Measurements from ENCODE around the gene ALK. TPM values are rescaled to one million over a fixed set of nuclear protein-coding genes. Genes with fewer than 3 reads are reported as not detected.

Gene ALK
- total RNA-seq, 2 experiments from 2014 or later = not detected

- Mint-ChIP-seq H3K27ac (no peak overlapping the region), H3K9me3 (no peaks in the 10 kb centered on the region), H3K4me3 (no peak overlapping the region), H3K36me3 (ENCODE audit: low read depth) (no peaks in the 10 kb centered on the region), H3K27me3 (peaks cover 11% of the 10 kb centered on the region), H3K4me1 (ENCODE audit: low read depth) (no peaks in the 10 kb centered on the region)
- DNase-seq (no peak), ATAC-seq (no peak)
- TF ChIP-seq, protein P1, sequence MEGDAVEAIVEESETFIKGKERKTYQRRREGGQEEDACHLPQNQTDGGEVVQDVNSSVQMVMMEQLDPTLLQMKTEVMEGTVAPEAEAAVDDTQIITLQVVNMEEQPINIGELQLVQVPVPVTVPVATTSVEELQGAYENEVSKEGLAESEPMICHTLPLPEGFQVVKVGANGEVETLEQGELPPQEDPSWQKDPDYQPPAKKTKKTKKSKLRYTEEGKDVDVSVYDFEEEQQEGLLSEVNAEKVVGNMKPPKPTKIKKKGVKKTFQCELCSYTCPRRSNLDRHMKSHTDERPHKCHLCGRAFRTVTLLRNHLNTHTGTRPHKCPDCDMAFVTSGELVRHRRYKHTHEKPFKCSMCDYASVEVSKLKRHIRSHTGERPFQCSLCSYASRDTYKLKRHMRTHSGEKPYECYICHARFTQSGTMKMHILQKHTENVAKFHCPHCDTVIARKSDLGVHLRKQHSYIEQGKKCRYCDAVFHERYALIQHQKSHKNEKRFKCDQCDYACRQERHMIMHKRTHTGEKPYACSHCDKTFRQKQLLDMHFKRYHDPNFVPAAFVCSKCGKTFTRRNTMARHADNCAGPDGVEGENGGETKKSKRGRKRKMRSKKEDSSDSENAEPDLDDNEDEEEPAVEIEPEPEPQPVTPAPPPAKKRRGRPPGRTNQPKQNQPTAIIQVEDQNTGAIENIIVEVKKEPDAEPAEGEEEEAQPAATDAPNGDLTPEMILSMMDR (IDR thresholded peaks at IDR 0.05) = no peak
- ChIA-PET CTCF (no interaction called here), POLR2A (no interaction called here)
- intact Hi-C loops (cut with micrococcal nuclease) = no loop called here
Observed at GRCh38 chr2:29733213-29733612, 188.2 kb downstream of the ALK start.

- intact Hi-C loops (cut with micrococcal nuclease) = no loop called here
- peaks cover 11% of the 10 kb centered on the region for H3K27me3 Mint-ChIP-seq
- H3K9me3 Mint-ChIP-seq = no peaks in the 10 kb centered on the region
- ATAC-seq = no peak
- CTCF ChIA-PET = no interaction called here
- POLR2A ChIA-PET = no interaction called here
- no peak for DNase-seq
- no peaks in the 10 kb centered on the region for H3K36me3 Mint-ChIP-seq (ENCODE audit: low read depth)
- no peak overlapping the region for H3K4me3 Mint-ChIP-seq
- no peak overlapping the region for H3K27ac Mint-ChIP-seq
- no peaks in the 10 kb centered on the region for H3K4me1 Mint-ChIP-seq (ENCODE audit: low read depth)
- TF ChIP-seq, protein P1 (IDR thresholded peaks at IDR 0.05) = no peak
Observed at GRCh38 chr2:29731948-29732347, 189.4 kb downstream of the ALK start.

DNA sequence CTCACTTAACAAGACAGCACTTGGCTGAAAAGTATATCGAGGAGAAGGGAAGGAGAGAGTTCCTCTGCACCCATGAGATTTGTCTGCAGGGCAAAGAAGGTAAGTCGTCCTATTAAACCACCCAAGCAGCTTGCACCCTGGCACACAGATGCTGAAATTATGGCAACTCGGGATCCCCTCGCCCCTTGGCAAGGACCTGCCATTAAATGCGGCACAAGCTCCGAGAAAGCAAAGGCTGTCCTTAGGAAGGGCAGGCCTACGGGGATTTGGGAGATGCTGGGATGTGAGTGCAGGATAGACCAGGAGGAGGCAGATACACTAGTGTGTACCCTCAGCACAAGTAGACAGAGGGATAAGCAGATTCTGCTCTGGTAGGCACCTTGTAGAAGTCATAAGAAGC lies 191.5 kb downstream of the ALK start:
- Mint-ChIP-seq H3K4me3 (no peak overlapping the region), H3K36me3 (ENCODE audit: low read depth) (no peaks in the 10 kb centered on the region), H3K4me1 (ENCODE audit: low read depth) (no peaks in the 10 kb centered on the region), H3K9me3 (no peaks in the 10 kb centered on the region), H3K27ac (no peak overlapping the region), H3K27me3 (peaks cover 6% of the 10 kb centered on the region)
- POLR2A ChIA-PET = no interaction called here
- no peak for ATAC-seq
- DNase-seq = no peak
- TF ChIP-seq, protein P1 (IDR thresholded peaks at IDR 0.05) = no peak
- intact Hi-C loops (cut with micrococcal nuclease) = no loop called here
- CTCF ChIA-PET = no interaction called here

GRCh38 chr2:29729401-29729800 lies 192.0 kb downstream of the ALK start:
- no peak for ATAC-seq
- Mint-ChIP-seq H3K27ac (no peak overlapping the region), H3K4me1 (ENCODE audit: low read depth) (no peaks in the 10 kb centered on the region), H3K4me3 (no peak overlapping the region), H3K36me3 (ENCODE audit: low read depth) (no peaks in the 10 kb centered on the region), H3K9me3 (no peaks in the 10 kb centered on the region), H3K27me3 (peaks cover 6% of the 10 kb centered on the region)
- CTCF ChIA-PET = no interaction called here
- POLR2A ChIA-PET = no interaction called here
- no peak for DNase-seq
- intact Hi-C loops (cut with micrococcal nuclease) = no loop called here
- TF ChIP-seq, protein P1 (IDR thresholded peaks at IDR 0.05) = no peak

DNA sequence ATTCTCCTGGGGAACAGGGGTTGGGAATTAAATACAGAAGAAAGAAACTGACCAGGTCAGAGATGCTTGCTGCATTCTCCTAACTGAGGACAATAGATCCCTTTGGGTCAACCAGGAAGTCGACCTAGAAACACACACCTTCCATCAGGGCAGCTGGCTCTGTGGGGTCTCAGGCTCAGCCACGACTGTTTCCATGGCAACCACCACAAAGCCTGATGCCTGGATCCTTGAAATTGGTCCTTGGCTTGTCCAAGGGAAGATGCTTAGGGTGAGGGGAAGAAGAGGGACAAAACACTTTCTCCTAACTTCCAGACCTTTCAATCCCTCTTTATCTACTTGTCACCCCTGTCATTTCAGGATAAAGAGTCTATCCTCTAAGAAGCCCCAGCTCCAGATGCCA lies 194.4 kb downstream of the ALK start:
- Mint-ChIP-seq H3K36me3 (ENCODE audit: low read depth) (no peaks in the 10 kb centered on the region), H3K4me1 (ENCODE audit: low read depth) (no peaks in the 10 kb centered on the region), H3K27ac (no peak overlapping the region), H3K27me3 (peaks cover 8% of the 10 kb centered on the region), H3K4me3 (no peak overlapping the region), H3K9me3 (no peaks in the 10 kb centered on the region)
- ChIA-PET CTCF (no interaction called here), POLR2A (no interaction called here)
- intact Hi-C loops (cut with micrococcal nuclease) = no loop called here
- no peak for ATAC-seq
- DNase-seq = no peak
- TF ChIP-seq, protein P1 (IDR thresholded peaks at IDR 0.05) = no peak
